Neural progenitor cell (in vitro differentiated cells): ENCODE results near the gene PGLYRP4. TPM values are rescaled to one million over a fixed set of nuclear protein-coding genes. Genes with fewer than 3 reads are reported as not detected.

ENCODE experiments used
- DNase-seq: peaks from one replicate; pipeline ENCODE4 v3.0.0-alpha.2; 2016; ENCODE audit warnings: low spot score
- H2AFZ ChIP-seq: fragments of 200-600 bp; sonication (generic); replicated peaks from 2 replicates; pipeline ENCODE4 v1.6.1; 2016; ENCODE audit warnings: antibody characterized with exemption
- H3F3A ChIP-seq: fragments of 200-600 bp; sonication (generic); 2 replicates; pipeline ENCODE4 v1.6.1; 2016; ENCODE audit warnings: antibody characterized with exemption, low read depth
- H3K27ac ChIP-seq: fragments of 200-600 bp; sonication (generic); 2 replicates; pipeline ENCODE4 v1.5.1; 2016; ENCODE audit warnings: mild to moderate bottlenecking
- H3K27me3 ChIP-seq: fragments of 200-600 bp; sonication (generic); 2 replicates; pipeline ENCODE4 v1.6.1; 2016; ENCODE audit warnings: mild to moderate bottlenecking, moderate library complexity
- H3K36me3 ChIP-seq: fragments of 200-600 bp; sonication (generic); 2 replicates; pipeline ENCODE4 v1.5.1; 2016
- H3K4me1 ChIP-seq: fragments of 200-600 bp; sonication (generic); 2 replicates; pipeline ENCODE4 v1.6.1; 2016; ENCODE audit warnings: mixed run types
- H3K4me2 ChIP-seq: fragments of 200-600 bp; sonication (generic); 2 replicates; pipeline ENCODE4 v1.6.1; 2016
- H3K4me3 ChIP-seq: fragments of 200-600 bp; sonication (generic); 2 replicates; pipeline ENCODE4 v1.5.1; 2016
- H3K79me2 ChIP-seq: fragments of 200-600 bp; sonication (generic); 2 replicates; pipeline ENCODE4 v1.6.1; 2016; ENCODE audit warnings: low read depth
- H3K9ac ChIP-seq: fragments of 200-600 bp; sonication (generic); 2 replicates; pipeline ENCODE4 v1.6.1; 2016
- H3K9me3 ChIP-seq: fragments of 200-600 bp; sonication (generic); 2 replicates; pipeline ENCODE4 v1.5.1; 2016; ENCODE audit warnings: low read depth
- H4K20me1 ChIP-seq: fragments of 200-600 bp; sonication (generic); 2 replicates; pipeline ENCODE4 v1.6.1; 2016; ENCODE audit warnings: low read depth
- H3K27ac Mint-ChIP-seq: 3 replicates; pipeline ENCODE4 v1.8.0; 2021; ENCODE audit warnings: mixed read lengths
- H3K27me3 Mint-ChIP-seq: 2 replicates; pipeline ENCODE4 v1.8.0; 2022; ENCODE audit warnings: low read depth, mild to moderate bottlenecking, inconsistent platforms, moderate library complexity, mixed read lengths; ENCODE audit not compliant: insufficient read depth
- H3K36me3 Mint-ChIP-seq: 3 replicates; pipeline ENCODE4 v1.8.0; 2021; ENCODE audit warnings: mixed read lengths
- H3K4me1 Mint-ChIP-seq: 3 replicates; pipeline ENCODE4 v1.8.0; 2021; ENCODE audit warnings: mixed read lengths
- H3K4me3 Mint-ChIP-seq: 3 replicates; pipeline ENCODE4 v1.8.0; 2021; ENCODE audit warnings: mild to moderate bottlenecking, moderate library complexity, mixed read lengths
- H3K9me3 Mint-ChIP-seq: 3 replicates; pipeline ENCODE4 v1.8.0; 2020; ENCODE audit warnings: mixed read lengths
- CTCF ChIP-seq: fragments of 200-600 bp; sonication (generic); IDR thresholded peaks from 2 replicates; pipeline ENCODE4 v1.5.1; 2017; ENCODE audit warnings: antibody characterized with exemption, mild to moderate bottlenecking
- EZH2 ChIP-seq: fragments of 200-600 bp; sonication (generic); IDR thresholded peaks from 2 replicates; pipeline ENCODE4 v1.6.1; 2017; ENCODE audit warnings: antibody characterized with exemption, mild to moderate bottlenecking, moderate library complexity
- EZH2phosphoT487 ChIP-seq: fragments of 200-600 bp; sonication (generic); IDR thresholded peaks from 2 replicates; pipeline ENCODE4 v1.6.1; 2017; ENCODE audit warnings: antibody characterized with exemption
- total RNA-seq: library from RNA; depleted of rRNA; stranded (reverse); fragments of >200 nt; gene quantifications from 2 replicates; pipeline ENCODE4 v1.2.3, GENCODE V29; 2015; ENCODE audit warnings: low replicate concordance

The PGLYRP4 gene
- total RNA-seq, 1 donor from 2014 or later, result not detected

- H3K36me3 Mint-ChIP-seq, result no peaks in the 10 kb centered on the region
- no peak overlapping the region for H3K4me3 Mint-ChIP-seq
Measured at GRCh38 chr1:153360592-153361479, 12.2 kb upstream of the PGLYRP4 start.

GRCh38 chr1:153360190-153360589 lies 11.5 kb upstream of the PGLYRP4 start:
- Mint-ChIP-seq H3K27me3 (peaks cover 7% of the 10 kb centered on the region), H3K4me1 (no peaks in the 10 kb centered on the region), H3K4me3 (no peak overlapping the region), H3K36me3 (no peaks in the 10 kb centered on the region), H3K9me3 (no peaks in the 10 kb centered on the region), H3K27ac (no peak overlapping the region)
- Histone ChIP-seq H3K27ac (no peak overlapping the region), H3K9ac (no peak overlapping the region), H3K9me3 (no peaks in the 10 kb centered on the region), H4K20me1 (no peaks in the 10 kb centered on the region), H3K27me3 (no peaks in the 10 kb centered on the region), H3K4me2 (no peak overlapping the region), H3F3A (no peaks in the 10 kb centered on the region), H3K4me3 (no peak overlapping the region), H3K36me3 (no peaks in the 10 kb centered on the region), H2AFZ (no peak overlapping the region), H3K4me1 (no peaks in the 10 kb centered on the region), H3K79me2 (no peaks in the 10 kb centered on the region)
- no peak for DNase-seq
- no peak for TF ChIP-seq CTCF
- no peak for TF ChIP-seq EZH2phosphoT487
- TF ChIP-seq EZH2, result no peak

More at GRCh38 chr1:153360592-153361479, 12.2 kb upstream of the PGLYRP4 start:
- Histone ChIP-seq H3F3A (no peaks in the 10 kb centered on the region), H3K4me1 (no peaks in the 10 kb centered on the region), H3K27me3 (no peaks in the 10 kb centered on the region), H3K9me3 (no peaks in the 10 kb centered on the region), H3K4me2 (no peak overlapping the region), H4K20me1 (no peaks in the 10 kb centered on the region), H3K9ac (no peak overlapping the region), H3K27ac (no peak overlapping the region), H3K79me2 (no peaks in the 10 kb centered on the region), H2AFZ (no peak overlapping the region), H3K4me3 (no peak overlapping the region), H3K36me3 (no peaks in the 10 kb centered on the region)
- H3K27ac Mint-ChIP-seq, result no peak overlapping the region
- no peaks in the 10 kb centered on the region for H3K4me1 Mint-ChIP-seq
- no peak for TF ChIP-seq EZH2phosphoT487
- no peak for TF ChIP-seq EZH2
- no peak for TF ChIP-seq CTCF
- H3K9me3 Mint-ChIP-seq, result no peaks in the 10 kb centered on the region
- H3K27me3 Mint-ChIP-seq, result peaks cover 7% of the 10 kb centered on the region
- DNase-seq, result no peak

GRCh38 chr1:153359241-153359640 lies 10.6 kb upstream of the PGLYRP4 start:
- Mint-ChIP-seq H3K4me3 (no peak overlapping the region), H3K27ac (no peak overlapping the region), H3K9me3 (no peaks in the 10 kb centered on the region), H3K36me3 (no peaks in the 10 kb centered on the region), H3K27me3 (peaks cover 7% of the 10 kb centered on the region), H3K4me1 (no peaks in the 10 kb centered on the region)
- DNase-seq, result no peak
- Histone ChIP-seq H3K4me2 (no peak overlapping the region), H3K4me1 (no peaks in the 10 kb centered on the region), H3K4me3 (no peak overlapping the region), H3F3A (no peaks in the 10 kb centered on the region), H4K20me1 (no peaks in the 10 kb centered on the region), H3K9ac (no peak overlapping the region), H3K27ac (no peak overlapping the region), H3K79me2 (no peaks in the 10 kb centered on the region), H2AFZ (no peak overlapping the region), H3K27me3 (no peaks in the 10 kb centered on the region), H3K9me3 (no peaks in the 10 kb centered on the region), H3K36me3 (no peaks in the 10 kb centered on the region)
- TF ChIP-seq EZH2 (no peak), CTCF (no peak), EZH2phosphoT487 (no peak)
